Mononuclear cell (primary cell): ENCODE measurements around the gene UGT1A10. TPM values are rescaled to one million over a fixed set of nuclear protein-coding genes. Genes with fewer than 3 reads are reported as not detected.

Experiments used
- H3K27me3 ChIP-seq: 2 replicates; pipeline ENCODE4 v1.6.0; 2011; ENCODE audit warnings: low read length, control low read depth; ENCODE audit not compliant: insufficient read depth
- H3K4me1 ChIP-seq: 2 replicates; pipeline ENCODE4 v1.5.1; 2011; ENCODE audit warnings: mild to moderate bottlenecking, low read length, control low read depth; ENCODE audit not compliant: insufficient read depth
- H3K4me3 ChIP-seq: 2 replicates; pipeline ENCODE4 v1.5.1; 2011; ENCODE audit warnings: mild to moderate bottlenecking, low read length, moderate library complexity
- H3K9me3 ChIP-seq: 2 replicates; pipeline ENCODE4 v1.5.1; 2011; ENCODE audit warnings: low read depth, mild to moderate bottlenecking, control low read depth, low read length
- total RNA-seq: library from RNA; depleted of rRNA; stranded (reverse); fragments of >200 nt; gene quantifications from one replicate; pipeline ENCODE4 v1.2.3, GENCODE V29; 2012

The UGT1A10 gene
- total RNA-seq, 1 donor: not detected

DNA sequence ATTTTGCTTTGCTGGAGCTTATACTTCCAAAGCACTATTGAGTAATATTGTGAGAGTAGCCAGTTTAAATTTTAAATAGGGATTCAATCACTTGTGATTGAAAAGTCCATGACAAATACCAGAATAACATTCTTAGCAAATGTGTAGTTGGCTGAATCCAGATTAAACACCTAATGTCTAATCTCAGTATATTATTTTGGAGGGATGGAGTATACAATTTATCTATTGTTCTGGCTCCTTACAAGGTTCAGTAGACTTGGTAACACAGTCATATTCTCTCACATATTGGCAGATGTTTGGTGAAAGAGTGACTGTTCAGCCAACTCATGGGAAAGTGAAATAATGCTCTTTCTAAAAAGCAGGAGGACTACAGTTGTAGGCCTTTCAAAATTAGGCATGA lies 37.6 kb downstream of the UGT1A10 start:
- no peaks in the 10 kb centered on the region for H3K9me3 ChIP-seq
- peaks cover 2% of the 10 kb centered on the region for H3K27me3 ChIP-seq
- no peaks in the 10 kb centered on the region for H3K4me1 ChIP-seq
- no peak overlapping the region for H3K4me3 ChIP-seq

- Histone ChIP-seq H3K9me3 (no peaks in the 10 kb centered on the region), H3K4me1 (no peaks in the 10 kb centered on the region), H3K4me3 (no peak overlapping the region), H3K27me3 (peaks cover 2% of the 10 kb centered on the region)
These were observed 38.1 kb downstream of the UGT1A10 start for GRCh38 chr2:233674314-233674713.

DNA sequence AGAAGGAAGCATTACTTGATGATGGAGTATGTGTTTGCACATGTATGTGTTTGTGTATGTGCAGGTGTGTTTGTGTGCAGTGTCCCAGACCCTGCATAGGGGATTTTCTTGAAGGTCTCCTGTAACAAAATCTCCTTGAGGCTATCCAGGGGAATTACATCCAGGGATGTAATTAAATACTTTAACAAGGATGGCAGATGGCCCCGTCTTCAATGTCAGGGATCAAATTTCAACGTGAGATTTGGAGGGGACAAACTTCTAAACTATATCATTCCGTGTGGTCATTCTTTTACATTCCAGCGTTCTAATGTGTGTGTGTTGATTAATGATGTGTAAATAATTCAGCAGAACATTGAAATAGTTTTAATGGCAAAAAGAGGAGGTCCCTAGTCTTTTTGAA lies 38.7 kb downstream of the UGT1A10 start:
- Histone ChIP-seq H3K9me3 (no peaks in the 10 kb centered on the region), H3K27me3 (peaks cover 2% of the 10 kb centered on the region), H3K4me3 (no peak overlapping the region), H3K4me1 (no peaks in the 10 kb centered on the region)

DNA sequence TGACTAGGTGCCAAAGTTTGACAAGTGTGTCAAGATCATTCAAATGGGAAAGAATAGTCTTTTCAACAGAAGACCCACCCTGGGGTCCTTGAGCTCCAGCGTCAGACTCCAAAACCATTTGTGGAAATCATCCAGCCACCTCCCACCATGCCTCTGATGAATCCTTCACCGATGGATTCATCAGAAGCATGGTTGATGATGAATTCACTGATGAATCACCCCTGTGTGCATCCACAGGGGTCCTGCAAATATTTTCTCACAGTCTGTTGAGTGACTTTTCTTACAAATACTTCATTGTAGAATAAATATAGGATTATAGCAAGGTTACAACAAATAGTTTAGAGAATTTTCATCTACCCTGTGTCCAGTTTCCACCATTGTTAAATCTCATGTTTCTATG lies 39.8 kb downstream of the UGT1A10 start:
- no peaks in the 10 kb centered on the region for H3K4me1 ChIP-seq
- no peaks in the 10 kb centered on the region for H3K27me3 ChIP-seq
- no peak overlapping the region for H3K4me3 ChIP-seq
- H3K9me3 ChIP-seq: no peaks in the 10 kb centered on the region

DNA sequence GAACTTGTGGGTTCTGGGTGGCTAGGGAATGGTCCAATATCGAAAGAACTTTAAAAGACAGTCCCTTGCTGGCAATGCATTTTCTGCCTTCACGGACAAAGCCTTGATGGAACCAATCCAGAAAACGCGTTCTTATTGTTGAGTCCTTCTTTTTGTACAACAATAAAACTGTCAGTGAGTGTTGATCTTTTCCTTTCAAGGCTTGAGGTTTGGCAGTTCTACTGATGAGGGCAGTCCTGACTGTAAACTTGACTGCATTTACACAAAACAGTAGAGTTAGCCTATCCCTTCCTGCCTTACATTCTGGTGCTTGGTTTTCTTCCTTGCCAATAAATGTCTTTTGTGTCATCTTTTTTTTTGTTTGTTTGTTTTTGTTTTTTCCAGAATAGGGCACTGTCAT lies 42.9 kb downstream of the UGT1A10 start:
- H3K27me3 ChIP-seq: no peaks in the 10 kb centered on the region

GRCh38 chr2:233680361-233681045 lies 44.3 kb downstream of the UGT1A10 start:
- Histone ChIP-seq H3K9me3 (no peaks in the 10 kb centered on the region), H3K27me3 (no peaks in the 10 kb centered on the region), H3K4me3 (no peak overlapping the region), H3K4me1 (no peaks in the 10 kb centered on the region)

More for the DNA sequence above, 42.9 kb downstream of the UGT1A10 start:
- H3K4me3 ChIP-seq: no peak overlapping the region
- H3K9me3 ChIP-seq: no peaks in the 10 kb centered on the region
- no peaks in the 10 kb centered on the region for H3K4me1 ChIP-seq

- H3K4me3 ChIP-seq: no peak within 1 kb of the TSS
- no peaks in the 10 kb centered on the region for H3K27me3 ChIP-seq
- H3K9me3 ChIP-seq: no peaks in the 10 kb centered on the region
- H3K4me1 ChIP-seq: no peaks in the 10 kb centered on the region
These were observed 45.4 kb downstream of the UGT1A10 start, which contains the start of gene UGT1A7 for GRCh38 chr2:233681521-233682099. Gene UGT1A7, plus strand, starts transcription at chr2:233681901. Its CDS starts 37 bp downstream, at chr2:233681938.

- no peaks in the 10 kb centered on the region for H3K9me3 ChIP-seq
- no peaks in the 10 kb centered on the region for H3K4me1 ChIP-seq
- H3K27me3 ChIP-seq: no peaks in the 10 kb centered on the region
These were observed 48.4 kb downstream of the UGT1A10 start for GRCh38 chr2:233684640-233685039.

DNA sequence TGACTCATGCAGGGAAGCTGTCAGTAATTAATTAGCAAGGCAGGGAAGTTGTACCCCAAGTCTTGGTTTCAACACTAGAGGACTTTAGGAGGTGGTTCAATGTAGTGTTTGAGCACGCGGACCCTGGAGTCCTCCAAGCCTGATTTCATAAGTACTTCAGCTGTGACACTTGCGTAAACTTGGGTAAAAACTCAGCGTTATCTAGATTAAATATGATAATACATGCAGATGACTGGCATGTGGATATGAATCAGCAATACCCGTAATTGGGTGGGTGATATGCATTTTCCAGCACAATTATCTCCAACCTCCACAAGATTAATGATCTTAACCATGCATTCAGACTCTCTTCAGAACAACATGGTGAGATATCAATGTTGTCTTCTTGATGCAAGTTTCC lies 50.7 kb downstream of the UGT1A10 start:
- H3K9me3 ChIP-seq: no peaks in the 10 kb centered on the region
- H3K4me1 ChIP-seq: no peaks in the 10 kb centered on the region
- H3K4me3 ChIP-seq: no peak overlapping the region
- no peaks in the 10 kb centered on the region for H3K27me3 ChIP-seq

More at GRCh38 chr2:233684640-233685039, 48.4 kb downstream of the UGT1A10 start:
- no peak overlapping the region for H3K4me3 ChIP-seq

GRCh38 chr2:233688341-233688740 lies 52.1 kb downstream of the UGT1A10 start:
- Histone ChIP-seq H3K4me1 (no peaks in the 10 kb centered on the region), H3K27me3 (no peaks in the 10 kb centered on the region), H3K4me3 (no peak overlapping the region), H3K9me3 (no peaks in the 10 kb centered on the region)

DNA sequence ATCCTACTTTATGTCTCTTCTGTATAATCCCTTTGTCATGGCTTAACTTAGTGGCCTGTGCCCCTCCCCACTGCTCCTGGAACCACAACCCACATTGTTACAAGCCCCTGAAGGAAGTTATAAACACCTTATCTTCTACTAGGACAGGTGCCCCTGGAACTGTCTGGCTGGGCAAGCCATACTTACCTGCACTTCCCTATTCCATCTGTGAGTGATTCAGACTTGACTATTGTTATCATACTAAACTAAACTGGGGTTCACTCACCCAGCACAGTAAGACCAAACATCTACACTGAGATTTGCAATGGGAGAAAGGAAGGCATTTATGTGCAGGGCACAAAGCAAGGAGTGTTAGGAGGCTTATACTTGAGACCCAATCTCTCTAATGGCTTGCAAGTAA lies 52.8 kb downstream of the UGT1A10 start:
- H3K9me3 ChIP-seq: no peaks in the 10 kb centered on the region
- no peak overlapping the region for H3K4me3 ChIP-seq
- no peaks in the 10 kb centered on the region for H3K4me1 ChIP-seq
- H3K27me3 ChIP-seq: no peaks in the 10 kb centered on the region

- no peaks in the 10 kb centered on the region for H3K27me3 ChIP-seq
- H3K4me1 ChIP-seq: no peaks in the 10 kb centered on the region
These were observed 53.3 kb downstream of the UGT1A10 start for GRCh38 chr2:233689501-233689900.

GRCh38 chr2:233690444-233690843 lies 54.2 kb downstream of the UGT1A10 start:
- no peaks in the 10 kb centered on the region for H3K4me1 ChIP-seq
- no peak overlapping the region for H3K4me3 ChIP-seq
- no peaks in the 10 kb centered on the region for H3K27me3 ChIP-seq
- no peaks in the 10 kb centered on the region for H3K9me3 ChIP-seq

More at GRCh38 chr2:233689501-233689900, 53.3 kb downstream of the UGT1A10 start:
- Histone ChIP-seq H3K4me3 (no peak overlapping the region), H3K9me3 (no peaks in the 10 kb centered on the region)

GRCh38 chr2:233691443-233692433 lies 55.5 kb downstream of the UGT1A10 start:
- no peaks in the 10 kb centered on the region for H3K9me3 ChIP-seq
- no peaks in the 10 kb centered on the region for H3K27me3 ChIP-seq
- H3K4me3 ChIP-seq: no peak overlapping the region
- H3K4me1 ChIP-seq: no peaks in the 10 kb centered on the region

DNA sequence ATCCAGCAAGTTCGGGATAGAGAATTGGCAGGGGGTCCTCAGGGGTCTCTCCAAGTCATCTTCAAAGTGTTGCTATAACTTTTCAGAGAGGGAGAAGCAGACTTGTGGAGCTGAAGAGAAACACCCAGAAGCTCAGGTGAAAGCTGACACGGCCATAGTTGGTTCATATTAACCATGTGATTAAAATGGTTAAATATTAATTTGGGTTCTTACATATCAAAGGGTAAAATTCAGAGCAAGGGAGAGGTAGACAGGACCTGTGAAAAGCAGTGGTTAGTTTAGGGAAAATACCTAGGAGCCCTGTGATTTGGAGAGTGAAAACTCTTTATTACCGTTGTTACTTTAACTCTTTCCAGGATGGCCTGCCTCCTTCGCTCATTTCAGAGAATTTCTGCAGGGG lies 56.4 kb downstream of the UGT1A10 start, which contains the start of gene UGT1A6:
TSS of gene UGT1A6 (plus strand) at position 243 of the 400 bp plus-strand sequence. CDS start at position 358, 115 bp downstream.
- no peaks in the 10 kb centered on the region for H3K9me3 ChIP-seq
- H3K4me3 ChIP-seq: no peak within 1 kb of the TSS
- no peaks in the 10 kb centered on the region for H3K27me3 ChIP-seq
- H3K4me1 ChIP-seq: no peaks in the 10 kb centered on the region
